ENCODE results near the gene RNF223.
A peak's percentile ranks its signal among the peaks of the same experiment; 100 is the strongest.

Gene RNF223

GRCh38 chr1:1073743-1074587 lies at the start of gene RNF223:
Gene RNF223, minus strand, starts transcription at chr1:1074306. Its CDS starts 1,740 bp downstream, at chr1:1072566.
- no peak for DNase-seq

GRCh38 chr1:1122981-1123480 lies 48.9 kb upstream of the RNF223 start:
- no peak for DNase-seq

GRCh38 chr1:1122078-1122811 lies 48.1 kb upstream of the RNF223 start:
- DNase-seq: peak; percentile 67 to 73

GRCh38 chr1:1121611-1122077 lies 47.5 kb upstream of the RNF223 start:
- no peak for DNase-seq

- DNase-seq: peak; percentile 15 to 40
Observed at GRCh38 chr1:1120866-1121591, 46.9 kb upstream of the RNF223 start.

DNA sequence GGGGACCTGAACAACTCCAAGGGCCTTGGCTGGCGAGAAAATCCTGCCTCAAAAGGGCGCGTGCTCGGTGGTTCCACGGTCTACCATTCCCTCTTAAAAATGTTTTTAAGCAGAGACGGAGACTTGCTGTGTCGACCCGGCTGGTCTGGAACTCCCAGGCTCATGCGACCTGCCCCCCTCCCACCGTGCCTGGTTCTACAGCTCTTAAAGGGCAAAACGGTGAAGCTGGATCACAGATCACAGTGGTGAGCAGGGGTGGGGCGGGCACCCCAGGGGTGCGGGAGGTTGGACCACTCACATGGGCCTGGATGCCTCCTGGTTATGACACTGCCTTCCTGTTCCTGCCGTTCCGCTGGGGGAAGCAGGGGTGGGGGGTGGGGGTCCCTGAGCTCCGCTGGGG lies 46.0 kb upstream of the RNF223 start:
- no peak for DNase-seq

- DNase-seq: no peak
Observed at GRCh38 chr1:1119272-1119890, 45.3 kb upstream of the RNF223 start.

- no peak for DNase-seq
Observed at GRCh38 chr1:1118876-1119220, 44.7 kb upstream of the RNF223 start.

DNA sequence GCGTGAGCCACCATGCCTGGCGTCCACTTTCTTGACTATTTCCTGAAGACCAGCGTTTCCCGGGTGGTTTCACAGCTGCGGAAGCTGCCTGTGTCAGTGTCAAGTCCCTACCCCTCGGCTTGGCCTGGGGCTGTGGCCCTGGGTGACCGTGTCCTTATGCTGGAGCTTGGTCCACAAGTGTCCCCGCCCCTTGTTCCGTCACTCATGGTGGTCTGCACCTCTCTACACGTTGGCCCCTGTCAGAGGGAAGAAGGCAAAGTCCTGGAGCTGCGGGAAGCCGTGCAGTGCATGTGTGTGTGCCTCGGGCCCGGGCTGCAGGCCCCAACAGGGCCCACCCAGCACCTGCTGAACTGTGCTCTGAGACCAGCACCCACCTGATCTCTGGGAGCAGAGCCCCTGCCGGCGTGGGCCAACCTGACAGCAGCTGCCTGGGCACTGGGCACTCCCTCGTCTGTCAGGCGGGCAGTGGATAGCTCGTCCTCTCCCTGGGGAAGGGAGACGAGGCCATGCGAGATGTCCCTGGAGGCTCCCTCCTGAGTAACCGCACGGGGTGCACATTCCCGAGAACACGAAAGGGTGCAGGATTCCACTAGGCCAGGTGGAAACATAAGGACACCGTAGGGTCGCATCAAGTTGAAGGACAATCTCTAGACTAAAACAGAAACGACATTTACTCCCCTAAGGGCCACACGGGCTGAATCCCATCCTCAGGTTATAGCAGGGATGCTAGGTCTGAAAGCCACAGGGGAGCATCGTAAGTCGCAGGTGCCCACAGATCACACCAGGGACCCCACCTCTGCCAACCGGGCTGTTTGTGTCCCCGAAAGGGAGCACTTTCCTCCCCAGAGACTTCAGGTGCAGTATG lies 44.1 kb upstream of the RNF223 start:
- DNase-seq: no peak

DNA sequence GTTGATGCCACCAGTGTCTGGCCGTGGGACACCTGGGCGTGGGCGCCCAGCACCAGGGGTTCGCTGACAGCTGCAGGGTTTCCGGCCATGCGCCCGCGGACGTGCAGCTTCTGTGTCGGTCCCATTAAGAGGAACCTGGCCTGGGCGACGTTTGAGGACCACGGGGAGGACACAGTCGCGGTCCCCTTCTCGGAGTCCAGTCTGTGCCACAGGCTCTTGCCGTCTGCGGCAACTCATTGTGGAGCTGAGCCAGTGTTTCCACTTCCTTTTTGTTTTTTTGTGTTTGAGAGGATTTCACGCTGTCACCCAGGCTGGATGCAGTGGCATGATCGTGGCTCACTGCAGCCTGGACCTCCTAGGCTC lies 43.3 kb upstream of the RNF223 start:
- DNase-seq: no peak

- DNase-seq: no peak
Observed at GRCh38 chr1:1116701-1117468, 42.8 kb upstream of the RNF223 start.

GRCh38 chr1:1115786-1116700 lies 41.9 kb upstream of the RNF223 start, which contains the start of gene C1orf159:
Gene C1orf159, minus strand, starts transcription at chr1:1116089. Its CDS starts 24,546 bp downstream, at chr1:1091543.
- peak; percentile 97 to 98 for DNase-seq

DNA sequence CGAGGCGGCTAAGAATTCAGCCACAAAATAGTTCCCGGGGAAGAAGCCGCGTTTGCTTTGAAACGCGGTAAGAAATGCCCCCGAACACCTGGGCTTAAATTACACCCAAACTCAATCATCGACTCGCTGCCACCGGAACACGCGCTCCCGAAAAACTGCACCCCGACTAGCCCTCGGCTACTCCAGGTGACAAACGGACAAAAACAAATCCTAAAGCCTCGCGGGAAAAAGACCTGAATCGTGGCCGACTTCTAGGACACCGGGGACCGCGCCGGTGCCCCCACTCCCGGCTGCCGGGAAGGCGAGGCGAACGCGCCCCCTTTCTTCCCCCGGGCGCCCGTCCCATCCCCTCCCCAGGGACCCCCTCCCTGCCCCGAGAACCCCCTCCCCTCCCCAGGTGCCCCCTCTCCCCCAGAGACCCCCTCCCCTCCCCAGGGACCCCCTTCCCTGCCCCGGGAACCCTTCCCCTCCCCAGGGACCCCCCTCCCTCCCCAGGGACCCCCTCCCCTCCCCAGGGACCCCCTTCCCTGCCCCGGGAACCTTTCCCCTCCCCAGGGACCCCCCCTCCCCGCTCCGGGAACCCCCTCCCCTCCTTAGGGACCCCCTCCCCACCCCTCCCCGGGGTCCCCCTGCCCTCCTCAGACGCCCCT lies 41.2 kb upstream of the RNF223 start:
- no peak for DNase-seq

- DNase-seq: no peak
Observed at GRCh38 chr1:1114431-1114830, 40.3 kb upstream of the RNF223 start.

- no peak for DNase-seq
Observed at GRCh38 chr1:1112237-1112985, 38.3 kb upstream of the RNF223 start.

DNA sequence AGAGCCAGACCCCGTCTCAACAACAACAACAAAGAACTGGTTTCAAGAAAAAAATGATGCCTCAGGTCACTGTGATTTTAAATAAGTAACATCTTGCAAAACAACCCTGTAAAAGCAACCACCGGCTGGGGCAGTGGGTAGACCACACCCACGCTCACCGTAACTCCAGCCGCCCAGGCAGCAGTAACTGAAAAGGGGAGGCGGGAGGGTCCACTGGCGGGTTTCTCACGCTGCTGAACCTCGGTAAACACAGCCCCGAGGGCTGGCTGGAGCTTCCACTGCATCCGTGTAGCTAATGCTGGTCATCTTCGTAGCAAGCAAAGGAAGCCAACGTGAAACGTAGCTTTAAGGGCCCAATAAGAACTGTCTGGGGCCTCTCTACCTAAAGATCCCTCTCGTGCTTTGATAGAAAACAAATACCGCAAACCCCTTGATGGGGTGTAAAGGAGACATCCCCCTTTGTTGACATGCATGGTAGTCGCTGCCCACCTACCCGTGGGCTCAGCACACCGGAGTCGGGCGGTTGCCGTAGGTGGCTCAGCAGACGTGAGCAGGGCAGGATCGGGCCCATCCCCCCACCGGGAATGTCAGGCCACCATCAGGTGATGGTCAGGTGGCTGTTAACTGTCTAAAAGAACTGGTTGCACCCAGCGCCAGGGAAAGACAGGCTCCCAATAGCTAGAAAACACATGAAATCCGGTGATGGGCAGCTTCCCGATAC lies 37.6 kb upstream of the RNF223 start:
- DNase-seq: no peak

- no peak for DNase-seq
Observed at GRCh38 chr1:1110561-1110971, 36.5 kb upstream of the RNF223 start.

- DNase-seq: no peak
Observed at GRCh38 chr1:1109743-1110142, 35.6 kb upstream of the RNF223 start.

All from NCI-H2081 (cell line).